Gastrocnemius medialis (tissue), 4 donors: ENCODE data around the gene SENP8. TPM values are rescaled to one million over a fixed set of nuclear protein-coding genes. Genes with fewer than 3 reads are reported as not detected.
"Not testable (repeated sequence)": the region's sequence is repeated elsewhere in the genome, so short reads cannot be mapped to it uniquely, and the experiment has no call there.

Experiments used
- ATAC-seq, 2 donors: fragments of 150-250 bp; one replicate each; pipeline ENCODE4 v1.9.1; 2016
- DNase-seq, 2 donors: peaks; one replicate each; pipeline ENCODE4 v3.0.0-alpha.2; 2019
- H3K27ac ChIP-seq, 4 donors: fragments of 200-600 bp; sonication (generic); 1 replicate in 1 of 4; 2 replicates in 3 of 4; pipeline ENCODE4 v1.5.1; 2016 to 2018; ENCODE audit warnings: mild to moderate bottlenecking in 2 of 4, moderate library complexity in 1 of 4
- H3K27me3 ChIP-seq, 3 donors: fragments of 200-600 bp; sonication (generic) in 2 of 3; 1 replicate in 1 of 3; 2 replicates in 2 of 3; pipeline versions ENCODE4 v1.5.1 to v1.6.0; 2016 to 2019; ENCODE audit warnings: mild to moderate bottlenecking in 1 of 3, moderate library complexity in 1 of 3
- H3K36me3 ChIP-seq, 2 donors: fragments of 200-600 bp; sonication (generic) in 1 of 2; one replicate each; pipeline ENCODE4 v1.5.1; 2017 to 2018
- H3K4me1 ChIP-seq, 2 donors: fragments of 200-600 bp; sonication (generic) in 1 of 2; one replicate each; pipeline ENCODE4 v1.5.1; 2016 to 2017; ENCODE audit warnings: mild to moderate bottlenecking in 2 of 2
- H3K4me3 ChIP-seq, 4 donors: fragments of 200-600 bp; sonication (generic) in 3 of 4; 1 replicate in 1 of 4; 2 replicates in 3 of 4; pipeline ENCODE4 v1.5.1; 2016 to 2019; ENCODE audit warnings: mild to moderate bottlenecking in 2 of 4
- H3K9me3 ChIP-seq, 3 donors: fragments of 200-600 bp; sonication (generic) in 2 of 3; 1 replicate in 1 of 3; 2 replicates in 2 of 3; pipeline ENCODE4 v1.5.1; 2016 to 2019
- CTCF ChIP-seq, 5 experiments: fragments of 450-650 bp in 3 of 5; fragments of 200-600 bp in 2 of 5; sonication (generic) in 2 of 5; IDR thresholded peaks in 4 of 5; conservative IDR thresholded peaks in 1 of 5; 1 replicate in 4 of 5; 2 replicates in 1 of 5; pipeline ENCODE4 v1.5.1; 2016 to 2019; ENCODE audit warnings: antibody characterized with exemption in 5 of 5, mild to moderate bottlenecking in 3 of 5, moderate library complexity in 3 of 5
- POLR2A ChIP-seq, 2 donors: fragments of 450-650 bp; IDR thresholded peaks; one replicate each; pipeline ENCODE4 v1.6.1; 2017; ENCODE audit warnings: antibody characterized with exemption in 2 of 2, mild to moderate bottlenecking in 2 of 2, moderate library complexity in 2 of 2
- in situ Hi-C, 4 donors: fragments of 200-750 bp; cut with MboI; loops; one replicate each; pipeline versions ENCODE4 v1.15.0 to v1.8.0; 2017; ENCODE audit warnings: low sequenced_read_pairs in 4 of 4
- intact Hi-C: fragments of 100-400 bp; cut with DNase I; formaldehyde crosslinking; loops from one replicate; pipeline ENCODE4 v1.15.1; 2023; ENCODE audit warnings: low total_unique reads
- total RNA-seq, 4 donors: library from RNA; depleted of rRNA; stranded (reverse); fragments of >200 nt; gene quantifications; one replicate each; pipeline versions ENCODE4 v1.1.0 to v1.2.3, GENCODE V29; 2016

Gene SENP8
- total RNA-seq, 4 donors from 2014 or later, result 1.0 to 3.6 (median 2.7) TPM

GRCh38 chr15:72096796-72097195 is 21.4 kb upstream of the SENP8 start:
- Histone ChIP-seq H3K27ac (no peak overlapping the region), H3K4me1 (peaks cover 0 to 7% of the 10 kb centered on the region in 2 donors), H3K36me3 (no peaks in the 10 kb centered on the region), H3K27me3 (no peaks in the 10 kb centered on the region), H3K9me3 (no peaks in the 10 kb centered on the region), H3K4me3 (no peak overlapping the region)
- ATAC-seq, result no peak
- no peak for TF ChIP-seq CTCF (IDR thresholded peaks at IDR 0.05 in 4 of 5, conservative IDR thresholded peaks at IDR 0.05 in 1 of 5)
- intact Hi-C loops (loop anchor here (10.0 kb wide), 1 partner anchor 1832 kb away; no protein-coding TSS in a partner anchor), in situ Hi-C loops (no loop called here)
- no peak for DNase-seq

- Histone ChIP-seq H3K4me3 (no peak overlapping the region), H3K27me3 (no peaks in the 10 kb centered on the region), H3K27ac (no peak overlapping the region), H3K4me1 (peaks cover 2% of the 10 kb centered on the region in 2 donors), H3K9me3 (no peaks in the 10 kb centered on the region), H3K36me3 (no peaks in the 10 kb centered on the region)
- no peak for TF ChIP-seq POLR2A (IDR thresholded peaks at IDR 0.05)
- no peak for TF ChIP-seq CTCF (IDR thresholded peaks at IDR 0.05 in 4 of 5, conservative IDR thresholded peaks at IDR 0.05 in 1 of 5)
- in situ Hi-C loops (no loop called here), intact Hi-C loops (loop anchor here (10.0 kb wide), 1 partner anchor 1833 kb away; no protein-coding TSS in a partner anchor)
- ATAC-seq (no peak), DNase-seq (no peak)
These were observed 20.2 kb upstream of the SENP8 start for GRCh38 chr15:72098040-72098439.

- ATAC-seq (no peak), DNase-seq (no peak)
- in situ Hi-C loops (no loop called here), intact Hi-C loops (loop anchor here (10.0 kb wide), 1 partner anchor 1834 kb away; no protein-coding TSS in a partner anchor)
- Histone ChIP-seq H3K9me3 (no peaks in the 10 kb centered on the region), H3K4me1 (peaks cover 11 to 13% of the 10 kb centered on the region in 2 donors), H3K27me3 (no peaks in the 10 kb centered on the region), H3K36me3 (no peaks in the 10 kb centered on the region), H3K4me3 (no peak overlapping the region), H3K27ac (no peak overlapping the region)
- TF ChIP-seq CTCF (IDR thresholded peaks at IDR 0.05 in 4 of 5, conservative IDR thresholded peaks at IDR 0.05 in 1 of 5) (no peak), POLR2A (IDR thresholded peaks at IDR 0.05) (no peak)
These were observed 19.0 kb upstream of the SENP8 start for GRCh38 chr15:72099155-72099554.

- H3K27me3 ChIP-seq, intact Hi-C loops, H3K9me3 ChIP-seq, H3K4me3 ChIP-seq, DNase-seq, H3K36me3 ChIP-seq, in situ Hi-C loops, ATAC-seq, H3K27ac ChIP-seq: not testable (repeated sequence)
- H3K4me1 ChIP-seq, result peaks cover 19 to 24% of the 10 kb centered on the region in 2 donors
These were observed 17.7 kb upstream of the SENP8 start for GRCh38 chr15:72100551-72100950.

GRCh38 chr15:72105111-72105510 is 13.1 kb upstream of the SENP8 start:
- H3K9me3 ChIP-seq, result no peaks in the 10 kb centered on the region
- in situ Hi-C loops, result no loop called here
- ATAC-seq (no peak), DNase-seq (no peak)
- H3K27me3 ChIP-seq, result no peaks in the 10 kb centered on the region
- intact Hi-C loops, result loop anchor here (5.0 kb wide), 1 partner anchor 367 kb away; the partner anchor contains the start of gene ARIH1
- no peak overlapping the region for H3K4me3 ChIP-seq
- no peak for TF ChIP-seq CTCF (IDR thresholded peaks at IDR 0.05 in 4 of 5, conservative IDR thresholded peaks at IDR 0.05 in 1 of 5)
- TF ChIP-seq POLR2A (IDR thresholded peaks at IDR 0.05), result no peak
- no peaks in the 10 kb centered on the region for H3K36me3 ChIP-seq
- peaks cover 43 to 46% of the 10 kb centered on the region in 2 donors for H3K4me1 ChIP-seq
- H3K27ac ChIP-seq, result no peak overlapping the region
